Ovary (tissue), 3 donors: ENCODE measurements around the gene NUMBL.

ENCODE experiments used
- CTCF ChIP-seq, 3 donors: fragments of 450-650 bp in 2 of 3; fragments of 200-600 bp in 1 of 3; IDR thresholded peaks; one replicate each; pipeline versions ENCODE4 v1.5.1 to v1.8.0; 2016 to 2022; ENCODE audit warnings: antibody characterized with exemption in 3 of 3, mild to moderate bottlenecking in 1 of 3
- EP300 ChIP-seq: sonication (generic); formaldehyde crosslinking; IDR thresholded peaks from one replicate; pipeline ENCODE4 v1.6.1; 2017; ENCODE audit warnings: antibody characterized with exemption
- donor health status: DM: no; HTN: no; CAD: no.

GRCh38 chr19:40724315-40724714 is 33.9 kb upstream of the NUMBL start:
- no peak for TF ChIP-seq CTCF (IDR thresholded peaks at IDR 0.05)
- no peak for TF ChIP-seq EP300
